Type B pancreatic cell (in vitro differentiated cells): ENCODE data around the gene QPCTL. TPM values are rescaled to one million over a fixed set of nuclear protein-coding genes. Genes with fewer than 3 reads are reported as not detected.

Source experiments
- DNase-seq: peaks from one replicate; pipeline ENCODE4 v3.0.0; 2021; ENCODE audit warnings: mixed read lengths; ENCODE audit not compliant: unreplicated experiment; ENCODE audit errors: extremely low spot score
- H3K27ac Mint-ChIP-seq: 2 replicates; pipeline ENCODE4 v1.8.0; 2021; ENCODE audit warnings: mild to moderate bottlenecking, mixed read lengths
- H3K27me3 Mint-ChIP-seq: 2 replicates; pipeline ENCODE4 v1.8.0; 2021; ENCODE audit warnings: mixed read lengths
- H3K36me3 Mint-ChIP-seq: 2 replicates; pipeline ENCODE4 v1.8.0; 2021; ENCODE audit warnings: mixed read lengths
- H3K4me1 Mint-ChIP-seq: one replicate; pipeline ENCODE4 v1.8.0; 2021; ENCODE audit warnings: mixed read lengths; ENCODE audit not compliant: unreplicated experiment
- H3K4me3 Mint-ChIP-seq: 2 replicates; pipeline ENCODE4 v1.8.0; 2021; ENCODE audit warnings: mild to moderate bottlenecking, mixed read lengths
- H3K9me3 Mint-ChIP-seq: 2 replicates; pipeline ENCODE4 v1.8.0; 2021; ENCODE audit warnings: mixed read lengths
- long read RNA-seq: library from polyadenylated mRNA; unstranded; transcript quantifications from one replicate; pipeline ENCODE4 v2.0.0, GENCODE V29; 2020
- total RNA-seq: library from RNA; stranded (reverse); gene quantifications from 2 replicates; pipeline ENCODE4 v1.2.1, GENCODE V29; 2021; ENCODE audit warnings: low replicate concordance
- TF ChIP-seq, protein P1 (sequence below): fragments of 200-600 bp; sonication (generic); conservative IDR thresholded peaks from 2 replicates; pipeline ENCODE4 v1.5.0; 2021; ENCODE audit warnings: antibody characterized with exemption, mild to moderate bottlenecking

Gene QPCTL
- total RNA-seq = 8.2 and 9.4 TPM in 2 replicates
- long read RNA-seq, partial matches to known transcripts = 0 of 1 reads
- long read RNA-seq, other reads (novel, unspliced or antisense) = 0 of 1 reads

GRCh38 chr19:45692187-45693105 is at the start of gene QPCTL:
Gene QPCTL (plus strand): TSS chr19:45692666. CDS start chr19:45692704, 38 bp downstream.
- H3K36me3 Mint-ChIP-seq = peaks cover 5% of the 10 kb centered on the region
- peaks cover 12% of the 10 kb centered on the region for H3K4me1 Mint-ChIP-seq
- H3K27me3 Mint-ChIP-seq = no peaks in the 10 kb centered on the region
- no peaks in the 10 kb centered on the region for H3K9me3 Mint-ChIP-seq
- peak; percentile 96 for DNase-seq
- TF ChIP-seq, protein P1, sequence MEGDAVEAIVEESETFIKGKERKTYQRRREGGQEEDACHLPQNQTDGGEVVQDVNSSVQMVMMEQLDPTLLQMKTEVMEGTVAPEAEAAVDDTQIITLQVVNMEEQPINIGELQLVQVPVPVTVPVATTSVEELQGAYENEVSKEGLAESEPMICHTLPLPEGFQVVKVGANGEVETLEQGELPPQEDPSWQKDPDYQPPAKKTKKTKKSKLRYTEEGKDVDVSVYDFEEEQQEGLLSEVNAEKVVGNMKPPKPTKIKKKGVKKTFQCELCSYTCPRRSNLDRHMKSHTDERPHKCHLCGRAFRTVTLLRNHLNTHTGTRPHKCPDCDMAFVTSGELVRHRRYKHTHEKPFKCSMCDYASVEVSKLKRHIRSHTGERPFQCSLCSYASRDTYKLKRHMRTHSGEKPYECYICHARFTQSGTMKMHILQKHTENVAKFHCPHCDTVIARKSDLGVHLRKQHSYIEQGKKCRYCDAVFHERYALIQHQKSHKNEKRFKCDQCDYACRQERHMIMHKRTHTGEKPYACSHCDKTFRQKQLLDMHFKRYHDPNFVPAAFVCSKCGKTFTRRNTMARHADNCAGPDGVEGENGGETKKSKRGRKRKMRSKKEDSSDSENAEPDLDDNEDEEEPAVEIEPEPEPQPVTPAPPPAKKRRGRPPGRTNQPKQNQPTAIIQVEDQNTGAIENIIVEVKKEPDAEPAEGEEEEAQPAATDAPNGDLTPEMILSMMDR = no peak
- peak within 1 kb of the TSS; percentile 98 for H3K4me3 Mint-ChIP-seq
- peak within 1 kb of the TSS; percentile 98 for H3K27ac Mint-ChIP-seq

DNA sequence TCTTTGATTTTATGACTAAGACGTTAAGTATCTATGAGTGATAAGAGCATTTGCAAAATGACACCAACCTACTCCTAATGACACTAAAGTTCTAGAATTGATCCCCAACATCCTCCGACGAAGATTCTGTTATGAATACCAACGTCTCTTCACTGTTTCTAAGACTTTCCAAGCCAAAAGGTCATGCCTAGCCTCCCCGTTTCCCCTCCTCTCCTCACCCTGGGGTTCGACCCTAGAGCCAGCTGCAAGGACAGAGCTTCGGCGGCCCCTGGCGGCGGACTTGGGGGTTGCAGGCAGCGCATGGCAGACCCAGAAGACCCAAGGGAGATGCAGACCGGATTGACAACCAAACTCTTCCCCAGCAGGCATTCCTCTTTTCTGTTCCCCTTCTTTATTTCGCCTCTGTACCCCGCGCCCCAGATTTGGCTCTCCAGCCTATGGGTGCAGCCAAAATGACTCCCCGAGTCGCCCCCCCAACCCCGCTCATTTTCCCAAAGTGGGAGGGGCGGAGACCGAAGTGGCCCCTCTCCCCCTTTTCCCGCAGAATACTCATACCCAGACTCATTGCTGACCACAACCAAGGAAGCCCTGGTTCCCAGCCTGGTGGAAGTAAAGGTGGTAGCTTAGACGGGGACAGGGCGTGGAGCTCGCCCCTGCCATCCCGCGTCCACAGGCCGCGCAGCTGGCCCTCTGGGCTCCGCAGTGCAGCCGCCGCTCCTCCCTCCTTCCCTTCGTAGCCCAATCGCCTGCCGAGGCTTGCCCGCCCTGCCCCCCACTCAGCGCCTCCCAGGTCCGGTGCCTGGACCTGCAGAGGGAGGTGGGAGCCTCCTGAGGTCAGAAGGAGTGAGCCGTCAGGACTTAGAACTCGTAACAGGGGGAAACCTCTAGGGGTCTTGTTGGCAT is 49.2 kb upstream of the QPCTL start:
- Mint-ChIP-seq H3K9me3 (peaks cover 8% of the 10 kb centered on the region), H3K27me3 (peaks cover 16% of the 10 kb centered on the region), H3K4me1 (peaks cover 38% of the 10 kb centered on the region), H3K27ac (peak overlapping the region; percentile 88), H3K4me3 (peak overlapping the region; percentile 86), H3K36me3 (peaks cover 6% of the 10 kb centered on the region)
- TF ChIP-seq, protein P1 = peak; percentile 98
- DNase-seq = peak; percentile 93

GRCh38 chr19:45643927-45644771 is 48.3 kb upstream of the QPCTL start:
- peaks cover 30% of the 10 kb centered on the region for H3K4me1 Mint-ChIP-seq
- H3K9me3 Mint-ChIP-seq = peaks cover 8% of the 10 kb centered on the region
- H3K36me3 Mint-ChIP-seq = peaks cover 6% of the 10 kb centered on the region
- TF ChIP-seq, protein P1 = no peak
- no peak for DNase-seq
- H3K4me3 Mint-ChIP-seq = peak overlapping the region; percentile 86
- H3K27ac Mint-ChIP-seq = no peak overlapping the region
- H3K27me3 Mint-ChIP-seq = peaks cover 16% of the 10 kb centered on the region

DNA sequence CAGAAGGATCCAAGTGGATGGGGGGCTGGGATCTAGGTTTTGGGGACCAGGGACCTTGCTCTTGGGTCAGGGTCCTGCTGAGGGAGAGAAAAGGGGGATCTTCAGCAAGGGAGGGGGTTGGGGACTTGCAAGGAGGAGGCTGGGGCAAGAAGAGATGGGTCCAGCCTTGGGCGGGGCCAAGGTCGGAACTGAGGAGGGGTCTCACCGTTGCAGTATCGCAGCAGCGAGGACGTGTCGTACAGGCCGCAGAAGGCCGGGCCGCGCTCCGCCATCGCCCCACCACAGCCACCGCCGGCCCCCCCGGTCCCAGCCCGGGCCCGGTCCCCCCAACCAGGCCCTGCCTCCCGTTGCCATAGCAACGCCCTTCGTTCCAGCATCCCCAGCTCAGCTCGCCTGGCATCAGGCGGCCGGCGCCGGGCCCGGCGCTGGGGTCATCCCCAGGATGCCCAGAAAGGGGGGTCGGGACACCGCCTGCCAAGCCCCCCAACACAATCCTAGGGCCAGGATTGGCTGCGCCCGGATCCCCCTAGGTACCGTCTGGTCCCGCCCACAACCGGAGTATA is 47.3 kb upstream of the QPCTL start:
- no peak for DNase-seq
- Mint-ChIP-seq H3K27ac (no peak overlapping the region), H3K36me3 (peaks cover 6% of the 10 kb centered on the region), H3K9me3 (peaks cover 8% of the 10 kb centered on the region), H3K4me1 (peaks cover 30% of the 10 kb centered on the region), H3K4me3 (peak overlapping the region; percentile 82), H3K27me3 (peaks cover 16% of the 10 kb centered on the region)
- TF ChIP-seq, protein P1 = no peak
